ENCODE results near the gene ANO4.

DNA sequence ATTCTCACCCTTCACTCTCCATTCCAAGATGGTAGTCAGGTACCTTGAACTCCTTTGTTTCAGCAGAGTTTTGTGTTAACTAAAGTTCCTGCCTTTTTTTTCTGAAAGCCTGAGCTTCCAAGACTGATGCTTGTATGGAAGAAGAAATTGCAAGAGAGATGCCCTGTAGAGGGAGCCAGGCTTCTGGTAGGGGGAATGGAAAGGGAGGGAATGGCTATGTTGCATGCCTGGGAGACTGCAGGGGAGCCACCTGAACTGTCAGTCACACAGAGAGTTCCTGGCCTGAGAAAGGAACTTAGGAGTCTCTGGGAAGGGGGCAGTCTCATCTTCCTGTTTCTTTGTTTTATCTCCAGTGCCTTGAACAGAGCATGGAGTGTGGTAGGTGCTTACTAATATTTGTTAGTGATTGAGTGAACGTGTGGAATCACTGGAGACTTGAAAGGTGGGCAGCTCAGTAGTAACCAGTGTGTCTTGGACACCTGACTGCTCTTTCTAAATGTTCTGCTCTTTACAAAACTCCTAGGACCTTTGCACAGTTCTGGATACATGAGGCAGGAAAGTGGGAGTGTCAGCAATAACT is 132.2 kb downstream of the ANO4 start:
- TF ChIP-seq, protein P1, sequence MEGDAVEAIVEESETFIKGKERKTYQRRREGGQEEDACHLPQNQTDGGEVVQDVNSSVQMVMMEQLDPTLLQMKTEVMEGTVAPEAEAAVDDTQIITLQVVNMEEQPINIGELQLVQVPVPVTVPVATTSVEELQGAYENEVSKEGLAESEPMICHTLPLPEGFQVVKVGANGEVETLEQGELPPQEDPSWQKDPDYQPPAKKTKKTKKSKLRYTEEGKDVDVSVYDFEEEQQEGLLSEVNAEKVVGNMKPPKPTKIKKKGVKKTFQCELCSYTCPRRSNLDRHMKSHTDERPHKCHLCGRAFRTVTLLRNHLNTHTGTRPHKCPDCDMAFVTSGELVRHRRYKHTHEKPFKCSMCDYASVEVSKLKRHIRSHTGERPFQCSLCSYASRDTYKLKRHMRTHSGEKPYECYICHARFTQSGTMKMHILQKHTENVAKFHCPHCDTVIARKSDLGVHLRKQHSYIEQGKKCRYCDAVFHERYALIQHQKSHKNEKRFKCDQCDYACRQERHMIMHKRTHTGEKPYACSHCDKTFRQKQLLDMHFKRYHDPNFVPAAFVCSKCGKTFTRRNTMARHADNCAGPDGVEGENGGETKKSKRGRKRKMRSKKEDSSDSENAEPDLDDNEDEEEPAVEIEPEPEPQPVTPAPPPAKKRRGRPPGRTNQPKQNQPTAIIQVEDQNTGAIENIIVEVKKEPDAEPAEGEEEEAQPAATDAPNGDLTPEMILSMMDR (tag by site-specific recombination; IDR thresholded peaks at IDR 0.05): no peak
- TF ChIP-seq, protein P2, sequence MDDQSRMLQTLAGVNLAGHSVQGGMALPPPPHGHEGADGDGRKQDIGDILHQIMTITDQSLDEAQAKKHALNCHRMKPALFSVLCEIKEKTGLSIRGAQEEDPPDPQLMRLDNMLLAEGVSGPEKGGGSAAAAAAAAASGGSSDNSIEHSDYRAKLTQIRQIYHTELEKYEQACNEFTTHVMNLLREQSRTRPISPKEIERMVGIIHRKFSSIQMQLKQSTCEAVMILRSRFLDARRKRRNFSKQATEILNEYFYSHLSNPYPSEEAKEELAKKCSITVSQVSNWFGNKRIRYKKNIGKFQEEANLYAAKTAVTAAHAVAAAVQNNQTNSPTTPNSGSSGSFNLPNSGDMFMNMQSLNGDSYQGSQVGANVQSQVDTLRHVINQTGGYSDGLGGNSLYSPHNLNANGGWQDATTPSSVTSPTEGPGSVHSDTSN (CRISPR knock-in tag; IDR thresholded peaks at IDR 0.05): no peak
- TF ChIP-seq ZNF529 (tag by site-specific recombination; IDR thresholded peaks at IDR 0.05; ENCODE audit: insufficient replicate concordance) (no peak), ZNF121 (tag by site-specific recombination; IDR thresholded peaks at IDR 0.05) (no peak), ZNF221 (tag by site-specific recombination; IDR thresholded peaks at IDR 0.05; ENCODE audit: borderline replicate concordance) (no peak), ZNF624 (tag by site-specific recombination; IDR thresholded peaks at IDR 0.05) (no peak), SP2 (tag by site-specific recombination; IDR thresholded peaks at IDR 0.05) (no peak), YY1 (tag by site-specific recombination; IDR thresholded peaks at IDR 0.05) (no peak), ZNF830 (tag by site-specific recombination; IDR thresholded peaks at IDR 0.05; ENCODE audit: low read depth) (no peak)
- TF ChIP-seq, protein P3, sequence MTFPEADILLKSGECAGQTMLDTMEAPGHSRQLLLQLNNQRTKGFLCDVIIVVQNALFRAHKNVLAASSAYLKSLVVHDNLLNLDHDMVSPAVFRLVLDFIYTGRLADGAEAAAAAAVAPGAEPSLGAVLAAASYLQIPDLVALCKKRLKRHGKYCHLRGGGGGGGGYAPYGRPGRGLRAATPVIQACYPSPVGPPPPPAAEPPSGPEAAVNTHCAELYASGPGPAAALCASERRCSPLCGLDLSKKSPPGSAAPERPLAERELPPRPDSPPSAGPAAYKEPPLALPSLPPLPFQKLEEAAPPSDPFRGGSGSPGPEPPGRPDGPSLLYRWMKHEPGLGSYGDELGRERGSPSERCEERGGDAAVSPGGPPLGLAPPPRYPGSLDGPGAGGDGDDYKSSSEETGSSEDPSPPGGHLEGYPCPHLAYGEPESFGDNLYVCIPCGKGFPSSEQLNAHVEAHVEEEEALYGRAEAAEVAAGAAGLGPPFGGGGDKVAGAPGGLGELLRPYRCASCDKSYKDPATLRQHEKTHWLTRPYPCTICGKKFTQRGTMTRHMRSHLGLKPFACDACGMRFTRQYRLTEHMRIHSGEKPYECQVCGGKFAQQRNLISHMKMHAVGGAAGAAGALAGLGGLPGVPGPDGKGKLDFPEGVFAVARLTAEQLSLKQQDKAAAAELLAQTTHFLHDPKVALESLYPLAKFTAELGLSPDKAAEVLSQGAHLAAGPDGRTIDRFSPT (tag by site-specific recombination; IDR thresholded peaks at IDR 0.05): no peak
- TF ChIP-seq, protein P4, sequence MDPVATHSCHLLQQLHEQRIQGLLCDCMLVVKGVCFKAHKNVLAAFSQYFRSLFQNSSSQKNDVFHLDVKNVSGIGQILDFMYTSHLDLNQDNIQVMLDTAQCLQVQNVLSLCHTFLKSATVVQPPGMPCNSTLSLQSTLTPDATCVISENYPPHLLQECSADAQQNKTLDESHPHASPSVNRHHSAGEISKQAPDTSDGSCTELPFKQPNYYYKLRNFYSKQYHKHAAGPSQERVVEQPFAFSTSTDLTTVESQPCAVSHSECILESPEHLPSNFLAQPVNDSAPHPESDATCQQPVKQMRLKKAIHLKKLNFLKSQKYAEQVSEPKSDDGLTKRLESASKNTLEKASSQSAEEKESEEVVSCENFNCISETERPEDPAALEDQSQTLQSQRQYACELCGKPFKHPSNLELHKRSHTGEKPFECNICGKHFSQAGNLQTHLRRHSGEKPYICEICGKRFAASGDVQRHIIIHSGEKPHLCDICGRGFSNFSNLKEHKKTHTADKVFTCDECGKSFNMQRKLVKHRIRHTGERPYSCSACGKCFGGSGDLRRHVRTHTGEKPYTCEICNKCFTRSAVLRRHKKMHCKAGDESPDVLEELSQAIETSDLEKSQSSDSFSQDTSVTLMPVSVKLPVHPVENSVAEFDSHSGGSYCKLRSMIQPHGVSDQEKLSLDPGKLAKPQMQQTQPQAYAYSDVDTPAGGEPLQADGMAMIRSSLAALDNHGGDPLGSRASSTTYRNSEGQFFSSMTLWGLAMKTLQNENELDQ (tag by site-specific recombination; IDR thresholded peaks at IDR 0.05; ENCODE audit: low read depth): no peak
- TF ChIP-seq, protein P5, sequence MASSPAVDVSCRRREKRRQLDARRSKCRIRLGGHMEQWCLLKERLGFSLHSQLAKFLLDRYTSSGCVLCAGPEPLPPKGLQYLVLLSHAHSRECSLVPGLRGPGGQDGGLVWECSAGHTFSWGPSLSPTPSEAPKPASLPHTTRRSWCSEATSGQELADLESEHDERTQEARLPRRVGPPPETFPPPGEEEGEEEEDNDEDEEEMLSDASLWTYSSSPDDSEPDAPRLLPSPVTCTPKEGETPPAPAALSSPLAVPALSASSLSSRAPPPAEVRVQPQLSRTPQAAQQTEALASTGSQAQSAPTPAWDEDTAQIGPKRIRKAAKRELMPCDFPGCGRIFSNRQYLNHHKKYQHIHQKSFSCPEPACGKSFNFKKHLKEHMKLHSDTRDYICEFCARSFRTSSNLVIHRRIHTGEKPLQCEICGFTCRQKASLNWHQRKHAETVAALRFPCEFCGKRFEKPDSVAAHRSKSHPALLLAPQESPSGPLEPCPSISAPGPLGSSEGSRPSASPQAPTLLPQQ (tag by site-specific recombination; IDR thresholded peaks at IDR 0.05): no peak

Data from HEK293 (cell line).